ENCODE data around the gene ZNF438.

DNA sequence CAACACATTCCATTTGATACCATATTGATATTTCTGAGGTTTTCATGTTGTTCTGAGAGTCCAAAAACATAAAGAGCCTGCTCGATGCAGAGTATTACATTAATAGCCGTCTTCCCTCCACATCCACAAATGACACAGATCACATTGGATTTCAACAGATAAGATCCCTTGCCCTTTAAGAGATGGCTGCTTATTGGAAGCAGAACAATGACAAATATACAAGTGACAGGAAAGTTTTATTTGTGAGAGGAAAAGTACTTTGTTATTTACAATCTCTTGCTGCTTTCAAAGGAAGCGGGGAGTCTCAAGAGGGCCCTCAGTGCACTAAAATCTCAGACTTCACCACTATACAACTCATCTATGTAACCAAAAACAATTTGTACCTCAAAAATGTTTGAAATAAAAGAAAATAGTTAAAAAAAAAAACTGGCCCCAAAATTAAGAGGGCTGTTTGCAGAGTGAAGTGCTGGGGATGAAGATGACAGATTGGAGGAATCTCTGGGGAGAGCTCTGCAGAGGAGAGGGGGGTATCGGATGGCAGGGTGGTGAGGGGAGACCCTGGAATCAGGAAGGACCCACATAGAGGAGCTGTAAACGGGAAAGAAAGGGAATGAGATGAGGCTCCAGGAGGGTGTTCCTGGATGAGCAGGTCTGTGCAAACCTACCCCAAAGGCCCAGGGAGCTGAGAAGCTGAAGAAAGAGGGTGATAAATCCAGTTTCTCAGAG lies 42.5 kb upstream of the ZNF438 start:
- no peak for TF ChIP-seq EP300 (IDR thresholded peaks at IDR 0.05; ENCODE audit: borderline replicate concordance in 1 of 2, low read depth in 2 of 2, low read length in 2 of 2)
- TF ChIP-seq EZH2 (IDR thresholded peaks at IDR 0.05; ENCODE audit: low read depth, low read length, severe bottlenecking): no peak
- no peak for TF ChIP-seq BCL11A (IDR thresholded peaks at IDR 0.05; ENCODE audit: low read depth in 2 of 2, low read length in 2 of 2)
- no peak for TF ChIP-seq CEBPB (IDR thresholded peaks at IDR 0.05; ENCODE audit: low read depth, low read length)
- TF ChIP-seq JUND (IDR thresholded peaks at IDR 0.05; ENCODE audit: low read length): no peak
- TF ChIP-seq, protein P1, sequence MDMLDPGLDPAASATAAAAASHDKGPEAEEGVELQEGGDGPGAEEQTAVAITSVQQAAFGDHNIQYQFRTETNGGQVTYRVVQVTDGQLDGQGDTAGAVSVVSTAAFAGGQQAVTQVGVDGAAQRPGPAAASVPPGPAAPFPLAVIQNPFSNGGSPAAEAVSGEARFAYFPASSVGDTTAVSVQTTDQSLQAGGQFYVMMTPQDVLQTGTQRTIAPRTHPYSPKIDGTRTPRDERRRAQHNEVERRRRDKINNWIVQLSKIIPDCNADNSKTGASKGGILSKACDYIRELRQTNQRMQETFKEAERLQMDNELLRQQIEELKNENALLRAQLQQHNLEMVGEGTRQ (IDR thresholded peaks at IDR 0.05; ENCODE audit: low read length): no peak
- no peak for TF ChIP-seq POLR2A (IDR thresholded peaks at IDR 0.05; ENCODE audit: control extremely low read depth in 1 of 2, low read depth in 2 of 2, low read length in 2 of 2)
- TF ChIP-seq CTCF (IDR thresholded peaks at IDR 0.05; ENCODE audit: control extremely low read depth in 1 of 3, insufficient read depth in 1 of 3, low read depth in 1 of 3, low read length in 3 of 3): no peak
- no peak for TF ChIP-seq SP2 (IDR thresholded peaks at IDR 0.05; ENCODE audit: low read length)
- no peak for TF ChIP-seq BACH1 (IDR thresholded peaks at IDR 0.05; ENCODE audit: low read length)
- no peak for TF ChIP-seq POLR2AphosphoS5 (IDR thresholded peaks at IDR 0.05; ENCODE audit: low read depth, low read length)
- TF ChIP-seq ZNF274 (IDR thresholded peaks at IDR 0.05; ENCODE audit: borderline replicate concordance, extremely low read depth, low read length): no peak
